ENCODE measurements around the gene MGP. TPM values are rescaled to one million over a fixed set of nuclear protein-coding genes. Genes with fewer than 3 reads are reported as not detected.

Gene MGP
- total and polyA plus RNA-seq, 2 of the 8 experiments (the other 6 are each of a cell fraction or from before 2014, with no cell fraction given) = not detected

GRCh38 chr12:14878488-14878887, 7.2 kb downstream of the MGP start (continued):
- TF ChIP-seq RAD21 (IDR thresholded peaks at IDR 0.05 in 1 of 2, conservative IDR thresholded peaks at IDR 0.05 in 1 of 2; ENCODE audit: low read depth in 2 of 2, low read length in 2 of 2) (no peak), SP2 (IDR thresholded peaks at IDR 0.05; ENCODE audit: low read length) (no peak)

Data from H1 (cell line).